HG02610 (cell line): ENCODE measurements around the gene C1QL2.

Experiments
- ATAC-seq: cut with Tn5 transposase; IDR thresholded peaks from one replicate; pipeline ENCODE4 v1.9.1; 2021; ENCODE audit warnings: mild to moderate bottlenecking, moderate library complexity; ENCODE audit not compliant: unreplicated experiment

The C1QL2 gene

DNA sequence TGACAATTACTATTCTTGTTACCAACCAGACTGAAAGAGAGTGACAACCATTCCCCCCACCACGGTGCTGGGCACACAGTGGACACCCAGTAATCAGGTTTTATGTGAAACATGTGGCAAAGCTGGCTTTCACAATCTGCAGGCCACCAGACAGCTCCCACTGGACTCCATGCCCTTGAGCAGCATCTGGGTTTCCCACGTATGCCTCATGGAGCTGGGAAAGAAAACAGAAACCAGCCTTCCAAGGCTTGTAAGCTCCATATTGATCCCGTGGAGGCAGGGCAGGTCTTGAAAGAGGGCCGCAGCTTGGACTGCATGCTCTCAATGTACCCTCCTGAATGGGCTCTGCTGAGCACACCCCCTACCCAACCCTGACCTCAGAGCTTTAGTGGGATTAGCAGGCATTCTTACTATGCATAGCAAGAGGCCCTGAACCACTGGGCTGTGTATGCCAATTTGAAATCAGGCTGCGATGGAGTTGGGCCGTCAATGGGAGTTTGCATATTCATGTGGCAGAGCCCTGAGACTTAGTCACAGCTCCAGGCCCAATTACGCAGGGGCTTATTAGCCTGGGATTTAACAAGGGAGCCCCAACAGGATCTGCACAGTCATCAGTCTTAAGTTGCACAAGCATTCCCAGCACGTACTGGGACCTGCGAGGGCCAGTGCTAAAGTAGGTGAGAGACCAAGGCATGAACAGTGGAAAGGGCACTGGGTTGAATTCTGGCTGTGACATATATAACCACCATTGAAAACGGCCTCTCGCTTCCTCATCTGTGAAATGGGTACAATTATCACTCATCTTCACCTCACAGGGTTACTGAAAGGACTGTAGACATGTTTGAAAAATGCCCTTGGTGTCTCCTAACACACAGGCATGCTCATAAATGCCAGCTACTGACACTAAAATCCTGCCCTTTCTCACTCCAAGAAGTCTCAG lies 10.5 kb downstream of the C1QL2 start:
- ATAC-seq: no peak

DNA sequence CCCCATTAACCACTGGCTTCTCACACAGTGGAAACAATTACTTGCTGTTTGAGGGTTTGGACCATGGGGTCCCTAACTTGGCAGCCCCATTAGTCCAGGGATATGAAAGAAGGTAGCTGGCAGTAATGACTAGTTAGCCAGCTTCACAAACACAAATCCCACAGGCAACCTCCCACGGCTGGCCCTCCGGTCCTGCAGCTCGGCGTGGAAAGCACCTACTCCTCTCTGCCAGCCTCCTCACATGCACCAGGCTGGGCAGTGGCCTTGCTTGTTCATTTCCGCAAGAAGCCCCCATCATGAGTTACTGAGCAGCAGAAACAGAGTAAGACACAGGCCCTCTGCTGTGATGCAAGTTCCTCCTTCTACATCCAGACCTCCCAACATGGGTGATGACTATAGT lies 13.7 kb downstream of the C1QL2 start:
- no peak for ATAC-seq

DNA sequence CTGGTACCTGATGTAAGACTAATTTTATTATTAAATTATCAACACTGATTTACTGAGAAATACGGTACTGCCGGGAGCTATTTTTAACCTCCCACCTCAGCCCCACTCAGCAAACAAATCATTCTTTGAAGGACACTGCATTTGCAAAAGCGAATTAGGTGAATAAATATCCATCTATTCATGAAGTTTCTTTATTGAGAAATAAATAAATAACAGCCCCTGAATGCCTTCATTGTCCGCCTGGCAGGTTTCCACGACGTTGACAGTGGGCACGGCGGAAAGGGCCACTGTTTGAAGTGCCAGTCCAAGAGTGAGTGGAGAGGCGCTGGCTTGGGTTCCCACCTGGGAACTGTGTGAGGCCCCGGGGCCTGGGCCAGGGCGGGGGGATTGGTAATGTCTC lies 15.7 kb downstream of the C1QL2 start:
- no peak for ATAC-seq

DNA sequence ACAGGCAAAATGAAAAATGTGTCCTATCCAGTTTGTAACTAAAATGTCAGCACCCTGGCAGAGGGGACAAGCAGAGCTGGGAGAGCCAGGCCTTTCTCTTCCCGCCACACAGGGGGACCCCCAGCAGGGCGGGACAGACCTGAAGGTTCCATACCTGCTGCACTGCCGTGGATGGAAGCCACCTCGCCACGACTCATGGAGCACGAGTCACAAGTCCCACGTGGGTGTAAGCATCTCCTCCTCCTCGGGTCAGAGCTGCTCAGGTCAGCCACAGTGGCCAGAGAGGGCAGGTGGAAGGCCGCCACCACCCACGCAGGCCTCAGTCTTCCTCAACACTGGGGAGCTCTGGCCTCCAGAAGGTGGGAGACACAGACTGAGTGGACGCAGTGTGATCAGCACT lies 21.0 kb downstream of the C1QL2 start:
- no peak for ATAC-seq

DNA sequence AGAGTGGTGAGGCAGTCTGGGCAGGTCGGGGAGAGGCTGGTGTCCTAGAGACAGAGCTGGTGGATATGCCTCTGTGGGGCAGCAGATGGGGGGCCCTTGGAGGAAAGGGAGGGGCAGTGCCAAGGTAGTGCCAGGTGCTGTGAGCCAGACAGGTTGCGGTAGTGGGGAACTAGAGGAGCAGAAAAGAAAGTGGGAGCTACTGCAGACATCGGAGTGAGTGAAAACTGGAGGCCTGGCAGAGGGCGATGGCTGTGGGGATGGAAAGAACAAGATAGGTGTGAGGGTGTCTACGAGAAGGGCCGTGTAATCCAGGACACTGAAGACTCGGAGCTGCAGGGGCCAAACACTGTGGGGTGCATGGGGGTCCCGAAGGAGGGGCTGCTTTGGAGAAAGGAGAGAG lies 21.7 kb downstream of the C1QL2 start:
- ATAC-seq: no peak

DNA sequence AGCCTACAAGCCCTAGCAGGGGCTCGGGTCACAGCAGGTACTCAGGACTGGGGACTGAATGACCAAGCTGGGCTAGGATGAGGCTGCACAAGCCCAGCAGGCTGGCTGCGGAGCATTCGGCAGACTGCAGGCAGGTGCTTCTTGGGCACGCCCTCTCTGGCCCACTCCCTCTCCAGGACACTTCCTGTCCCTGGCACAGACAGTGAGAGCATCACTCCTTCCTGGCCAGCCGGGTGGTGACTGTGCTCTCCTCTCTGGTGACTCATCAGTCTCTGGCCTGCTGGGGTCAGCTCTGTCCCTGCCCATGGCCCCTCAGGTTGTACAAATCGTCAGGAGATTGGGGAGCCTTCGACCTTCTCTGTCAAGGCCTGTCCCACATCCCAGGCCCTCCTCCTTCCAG lies 22.5 kb downstream of the C1QL2 start:
- ATAC-seq: no peak

DNA sequence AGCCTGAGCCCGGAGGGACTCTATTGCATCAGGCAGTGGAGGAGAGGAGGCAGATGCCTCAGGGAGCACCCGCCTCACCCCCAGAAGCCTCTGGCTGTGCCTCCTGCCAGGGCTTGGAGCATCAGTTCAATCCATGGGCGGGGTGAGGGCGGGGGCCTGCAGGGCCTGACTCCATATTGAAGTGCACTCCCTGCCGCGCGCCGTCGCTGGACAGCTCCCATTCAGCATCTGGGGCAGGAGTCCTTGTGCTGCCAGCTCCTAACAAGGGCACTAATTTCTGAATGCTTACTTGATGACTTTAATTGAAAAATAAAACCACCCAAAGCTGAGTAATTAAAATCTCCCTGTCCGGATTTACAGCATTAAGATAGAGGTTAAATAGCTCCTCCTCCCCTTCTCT lies 23.8 kb downstream of the C1QL2 start:
- no peak for ATAC-seq

DNA sequence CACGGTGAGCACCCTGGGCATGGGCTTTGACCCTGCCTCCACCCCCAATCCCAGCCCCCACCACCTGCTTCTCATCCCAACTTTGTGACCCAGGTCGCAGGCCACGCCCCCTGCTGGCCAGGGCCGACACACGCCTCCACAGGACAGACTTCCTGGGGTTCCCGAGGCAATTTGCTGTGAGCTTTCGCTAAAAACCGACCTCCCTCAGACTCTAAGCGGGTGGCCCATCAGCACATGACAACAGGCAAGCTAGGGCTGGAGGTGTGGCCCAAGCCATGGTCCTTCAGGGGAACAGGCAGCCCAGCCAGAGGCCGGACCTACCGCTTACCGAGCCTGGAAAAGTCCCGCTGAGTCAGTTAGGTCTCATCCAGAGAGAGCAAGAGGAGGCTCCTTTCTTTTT lies 31.9 kb downstream of the C1QL2 start:
- no peak for ATAC-seq

DNA sequence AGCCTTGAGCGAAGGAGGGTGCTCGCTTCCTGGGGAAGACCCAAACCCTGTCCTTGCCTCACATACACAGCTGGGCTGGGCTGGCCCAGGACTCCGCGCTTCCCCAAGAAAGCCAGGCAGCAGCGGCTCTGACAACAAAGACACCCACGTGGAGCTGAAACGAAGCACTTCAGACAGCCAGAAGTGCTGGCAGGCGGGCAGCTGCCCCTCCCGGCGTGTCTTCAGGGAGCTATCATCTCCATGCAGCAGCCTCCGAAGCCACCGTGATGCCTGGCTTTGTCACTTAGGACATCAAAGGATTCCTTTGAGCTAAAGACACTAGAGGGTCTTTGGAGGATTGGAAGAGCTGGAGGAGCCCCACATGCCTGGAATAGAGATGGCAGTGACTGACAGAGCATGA lies 35.2 kb downstream of the C1QL2 start:
- no peak for ATAC-seq

DNA sequence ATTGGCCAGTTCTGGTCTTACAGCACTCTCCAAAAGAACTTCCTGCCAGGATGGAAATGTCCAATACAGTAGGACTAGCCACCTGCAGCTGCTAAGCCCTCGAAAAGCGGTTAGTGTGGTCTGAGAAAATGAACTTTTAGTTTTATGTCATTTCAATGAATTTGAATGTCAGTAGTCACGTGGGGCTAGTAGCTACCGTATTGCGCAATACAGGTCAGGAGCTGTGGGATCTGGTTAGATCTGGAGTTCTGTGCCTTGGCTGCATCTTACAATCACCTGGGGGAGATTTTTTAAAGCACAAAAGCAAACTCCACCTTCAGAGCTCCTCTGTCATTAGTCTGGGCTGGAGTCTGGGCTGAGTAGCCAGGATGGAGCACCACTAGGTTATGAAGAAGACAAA lies 35.9 kb downstream of the C1QL2 start:
- no peak for ATAC-seq

DNA sequence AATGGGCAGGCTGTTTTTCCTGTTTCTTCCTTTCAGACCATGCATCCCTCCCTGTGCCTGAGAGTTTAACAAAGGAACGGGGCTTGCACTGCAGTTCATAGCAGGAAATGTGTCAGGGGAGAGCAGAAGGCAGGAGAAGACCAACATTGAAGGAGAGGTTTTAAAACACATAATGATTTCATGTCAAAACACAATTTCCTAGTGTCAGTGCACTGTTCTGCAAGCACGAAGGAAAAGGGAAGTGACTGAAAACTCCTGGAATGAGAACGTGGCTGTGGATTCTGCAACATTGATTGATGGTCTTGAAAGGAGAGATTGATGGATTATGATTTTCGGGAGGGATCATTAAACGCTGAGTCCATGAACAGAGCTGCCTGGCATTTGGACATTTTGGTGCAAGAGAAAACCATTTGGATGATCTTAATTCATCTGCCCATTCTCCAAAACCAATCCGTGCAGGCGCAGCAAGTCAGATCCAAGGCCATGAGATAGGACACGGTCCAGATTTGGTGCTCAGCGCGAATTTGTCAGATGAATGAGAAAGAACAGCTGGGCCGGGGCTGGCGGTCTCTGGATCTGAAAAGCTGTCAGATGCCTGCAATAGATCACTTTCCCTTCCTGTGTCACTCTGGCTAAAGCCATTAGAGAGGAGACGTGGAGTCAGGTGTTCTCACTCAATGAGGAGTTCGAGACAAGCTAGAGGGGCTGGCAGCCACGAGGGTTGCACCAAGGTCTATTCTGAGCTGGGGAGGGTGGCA lies 38.4 kb downstream of the C1QL2 start:
- ATAC-seq: no peak

DNA sequence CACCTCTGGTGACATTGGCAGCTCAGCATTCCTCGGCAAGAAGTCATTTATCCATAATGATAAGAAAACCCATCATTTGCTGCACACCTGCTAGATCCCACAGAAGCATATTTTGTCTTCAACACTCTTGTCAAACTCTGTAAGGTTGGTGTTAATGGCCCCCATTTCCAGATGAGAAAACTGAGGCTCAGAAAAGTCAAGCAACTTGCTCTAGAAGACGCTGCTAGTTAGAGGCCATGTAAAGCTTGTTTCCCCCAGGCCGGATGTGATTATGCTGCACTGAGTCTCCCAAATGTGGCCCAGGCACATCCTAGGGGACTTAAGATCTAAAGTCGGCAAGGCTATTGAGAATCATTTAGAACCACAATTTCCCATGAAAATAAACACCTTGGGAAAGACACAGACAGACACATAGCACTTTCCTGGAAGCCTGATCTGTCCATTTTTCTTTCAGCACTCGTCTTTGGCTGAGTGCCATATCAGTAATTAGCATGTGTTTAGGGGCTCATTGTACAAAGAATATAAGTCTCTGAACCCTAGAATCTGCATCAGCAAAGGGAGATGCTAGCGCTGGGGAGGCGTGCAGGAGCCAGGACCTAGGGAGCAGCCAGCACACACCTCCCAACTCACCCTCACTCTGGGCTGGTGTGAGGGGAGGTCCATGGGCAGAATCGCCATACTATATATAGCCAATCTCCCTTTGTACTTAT lies 39.3 kb downstream of the C1QL2 start:
- no peak for ATAC-seq

DNA sequence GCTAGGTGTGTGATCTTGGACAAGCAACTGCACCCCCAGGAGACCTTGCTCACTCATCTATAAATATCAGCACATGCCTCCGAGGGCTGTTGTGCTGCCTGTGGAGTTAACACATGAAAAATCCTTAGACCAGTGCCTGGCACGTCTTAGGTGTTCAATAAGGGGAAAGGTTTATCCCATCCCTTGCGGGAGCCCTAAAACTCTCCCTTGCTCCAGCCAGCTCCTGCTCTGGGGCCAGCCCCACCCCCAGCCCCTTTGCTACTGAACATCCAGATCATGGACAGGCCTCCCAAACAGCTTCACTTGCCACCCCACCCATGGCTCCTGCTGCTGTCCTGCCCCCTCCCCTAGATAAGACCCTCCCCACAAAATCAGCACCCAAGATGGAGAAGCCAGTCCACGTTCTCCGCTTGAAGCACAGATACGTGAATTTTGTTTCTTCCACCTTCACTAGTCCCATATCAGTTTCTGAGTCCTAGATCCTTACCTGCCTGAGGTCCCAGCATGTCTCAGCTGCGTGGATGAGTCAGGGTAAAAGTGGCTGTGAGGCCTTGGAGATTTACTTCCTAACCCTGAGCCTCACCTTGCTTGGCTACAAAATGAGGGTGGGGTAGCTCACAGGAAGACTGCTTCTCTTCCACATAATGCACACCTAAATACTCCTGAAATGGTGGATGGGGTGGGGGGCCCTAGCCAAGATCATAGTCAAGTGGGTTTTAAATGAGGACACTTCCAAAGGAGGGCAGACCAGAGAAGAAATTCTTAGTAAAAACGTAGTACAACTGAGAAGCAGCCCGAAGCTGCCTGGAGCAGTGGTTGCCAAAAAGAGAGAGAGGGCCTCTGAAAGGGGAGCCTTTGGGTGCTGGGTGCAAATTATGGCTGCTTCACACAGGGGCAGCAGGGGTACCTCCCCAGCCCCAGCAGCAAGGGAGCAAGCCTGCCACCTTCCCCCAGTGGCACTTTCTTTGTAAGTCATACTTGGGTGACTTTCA lies 40.4 kb downstream of the C1QL2 start:
- ATAC-seq: no peak

DNA sequence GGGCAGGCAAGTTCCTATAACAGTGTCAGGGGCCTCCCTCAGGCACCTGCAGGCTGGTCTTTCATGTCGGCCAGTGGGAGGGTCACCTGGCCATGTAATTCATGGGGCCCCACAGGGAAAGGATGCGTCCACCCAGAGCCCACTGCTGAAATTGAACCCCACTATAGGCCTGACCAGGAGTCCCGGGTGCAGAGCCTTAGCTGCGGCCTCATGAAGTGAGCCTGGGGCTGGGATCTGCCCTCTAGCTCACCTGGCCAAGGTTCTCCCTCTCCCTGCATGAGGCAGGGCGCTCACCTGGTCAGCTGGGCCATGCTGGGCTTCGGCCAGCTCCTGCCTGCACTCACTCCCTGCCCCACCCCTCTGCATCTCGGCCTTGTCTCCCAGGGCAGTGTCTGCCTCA lies 41.1 kb downstream of the C1QL2 start:
- ATAC-seq: no peak

DNA sequence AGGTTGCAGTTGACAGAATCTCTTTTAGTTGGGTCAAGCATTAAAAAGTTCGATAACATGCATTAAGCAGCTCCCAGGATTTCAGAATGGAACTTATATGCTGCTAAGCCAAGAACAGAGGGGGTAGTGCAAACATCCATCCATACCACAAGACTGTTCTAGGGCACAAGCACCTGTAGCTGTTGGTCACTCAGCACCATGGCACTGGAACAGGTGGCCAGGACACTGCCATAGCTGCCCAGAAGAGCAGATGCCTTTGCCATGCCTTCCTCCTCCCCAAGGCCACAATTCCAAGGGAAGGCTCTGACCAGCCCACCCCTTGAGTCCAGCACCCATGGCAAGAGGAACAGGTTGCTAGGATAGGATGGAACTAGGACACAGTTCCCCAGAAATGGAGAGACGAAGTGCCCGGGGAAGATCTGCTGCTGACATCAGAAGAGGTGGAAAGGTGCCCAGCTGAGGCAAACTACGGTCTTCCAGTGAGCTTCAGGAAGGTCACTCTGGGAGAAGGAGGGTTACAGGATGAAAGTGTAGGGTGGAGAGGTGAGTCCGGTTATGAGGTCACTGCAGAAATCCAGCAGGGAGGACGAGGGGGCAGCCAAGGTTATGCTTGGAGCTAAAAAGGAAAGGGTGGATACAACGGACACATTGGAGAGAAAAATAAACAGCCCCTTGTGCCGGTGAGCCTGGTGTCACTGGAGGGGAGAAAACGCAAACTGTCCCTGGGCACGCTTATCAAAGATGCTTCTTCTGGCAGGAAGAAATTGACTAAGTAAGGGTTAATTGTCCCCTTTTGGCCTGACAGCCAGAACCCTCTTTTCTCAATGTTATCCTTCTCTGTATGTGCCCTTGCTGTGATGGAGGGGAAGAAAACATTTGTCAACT lies 41.9 kb downstream of the C1QL2 start:
- ATAC-seq: no peak

DNA sequence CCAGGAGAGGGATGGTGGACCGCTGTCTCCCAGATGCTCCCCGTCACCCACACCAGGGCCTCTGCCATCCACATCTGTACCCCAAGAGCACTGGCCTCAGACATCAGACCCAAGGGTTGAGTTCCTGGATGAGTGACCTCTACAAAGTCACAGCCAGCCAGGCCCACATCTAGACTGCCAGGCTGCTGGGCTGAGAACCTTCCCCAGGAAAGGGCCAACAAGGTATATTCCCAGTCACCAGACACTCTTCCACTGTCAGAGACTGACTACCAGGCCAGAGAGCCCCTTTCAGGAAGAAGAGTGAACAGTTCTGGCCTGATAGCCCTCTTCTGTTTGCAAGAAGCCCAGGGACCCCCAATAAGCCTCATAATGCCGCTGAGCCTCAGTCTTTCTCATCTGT lies 44.3 kb downstream of the C1QL2 start:
- no peak for ATAC-seq

DNA sequence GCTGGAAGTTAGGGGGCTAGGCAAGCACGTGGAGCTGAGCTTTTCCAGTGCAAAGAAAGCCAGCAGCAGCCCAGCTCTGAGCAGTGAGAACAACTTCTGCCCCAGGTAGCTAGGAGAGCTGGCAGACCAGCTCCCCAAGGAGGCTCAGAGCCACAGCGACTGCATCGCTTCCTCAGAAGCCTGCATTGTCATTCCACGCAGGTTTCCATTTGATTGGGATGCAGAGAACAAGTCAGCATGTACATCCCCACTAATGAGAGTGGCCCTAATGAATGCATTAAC lies 45.1 kb downstream of the C1QL2 start:
- ATAC-seq: no peak

DNA sequence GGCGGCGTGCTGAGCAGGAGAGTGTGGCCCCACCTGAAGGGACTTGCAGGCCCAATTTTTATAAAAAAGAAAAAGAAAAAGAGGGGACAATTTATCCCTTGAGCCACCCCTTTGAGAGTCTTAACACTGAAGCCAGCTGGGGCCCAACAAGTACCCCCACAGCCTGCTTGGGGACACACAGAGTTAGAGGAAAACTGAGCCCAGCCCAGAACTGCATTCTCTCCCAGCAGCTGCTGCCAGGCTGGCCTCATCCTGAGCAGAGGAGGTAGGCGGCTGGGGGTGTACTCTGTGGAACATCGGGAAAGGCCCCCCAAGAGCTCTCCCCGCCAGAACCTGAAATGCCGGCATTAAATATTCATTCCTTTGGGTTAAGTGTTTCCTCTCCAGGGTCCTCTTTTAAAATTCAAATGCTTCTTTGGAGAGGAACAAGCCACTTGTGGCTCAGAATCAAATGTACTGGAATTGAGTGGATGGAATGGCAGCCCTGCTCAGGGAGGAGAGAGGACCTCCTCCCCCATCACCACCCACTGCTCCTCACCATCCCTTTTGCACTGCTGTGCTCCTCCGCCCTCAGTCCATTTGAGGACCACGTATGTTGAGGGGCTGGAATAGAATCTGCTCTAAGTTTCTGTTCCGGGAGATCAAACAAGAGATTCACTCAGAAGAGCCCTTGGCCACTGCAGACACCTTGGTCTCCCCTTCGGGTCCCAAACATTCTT lies 45.6 kb downstream of the C1QL2 start:
- no peak for ATAC-seq

DNA sequence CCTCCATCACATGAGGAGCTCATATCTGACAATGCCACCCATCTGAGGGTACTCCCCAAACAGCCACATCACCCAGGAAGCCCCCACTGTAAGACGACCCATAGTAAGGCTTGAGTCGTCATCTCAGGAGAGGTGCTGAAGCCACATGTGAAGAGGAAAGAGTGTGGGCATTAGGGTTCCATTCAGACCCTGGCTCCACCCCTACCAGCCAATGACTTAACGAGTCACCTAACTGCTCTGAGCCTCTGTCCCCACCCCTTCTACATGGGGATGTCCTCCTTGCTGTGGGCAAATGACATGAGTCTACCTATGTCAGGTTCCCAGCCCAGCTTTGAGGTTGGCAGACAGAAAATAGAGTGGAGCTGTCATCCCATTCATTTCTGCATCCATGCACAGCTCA lies 46.3 kb downstream of the C1QL2 start:
- ATAC-seq: no peak
